ENCODE results near the gene EVX2. TPM values are rescaled to one million over a fixed set of nuclear protein-coding genes. Genes with fewer than 3 reads are reported as not detected.
A peak's percentile ranks its signal among the peaks of the same experiment; 100 is the strongest.

Gene EVX2
- total RNA-seq, 3 donors from 2014 or later = not detected

DNA sequence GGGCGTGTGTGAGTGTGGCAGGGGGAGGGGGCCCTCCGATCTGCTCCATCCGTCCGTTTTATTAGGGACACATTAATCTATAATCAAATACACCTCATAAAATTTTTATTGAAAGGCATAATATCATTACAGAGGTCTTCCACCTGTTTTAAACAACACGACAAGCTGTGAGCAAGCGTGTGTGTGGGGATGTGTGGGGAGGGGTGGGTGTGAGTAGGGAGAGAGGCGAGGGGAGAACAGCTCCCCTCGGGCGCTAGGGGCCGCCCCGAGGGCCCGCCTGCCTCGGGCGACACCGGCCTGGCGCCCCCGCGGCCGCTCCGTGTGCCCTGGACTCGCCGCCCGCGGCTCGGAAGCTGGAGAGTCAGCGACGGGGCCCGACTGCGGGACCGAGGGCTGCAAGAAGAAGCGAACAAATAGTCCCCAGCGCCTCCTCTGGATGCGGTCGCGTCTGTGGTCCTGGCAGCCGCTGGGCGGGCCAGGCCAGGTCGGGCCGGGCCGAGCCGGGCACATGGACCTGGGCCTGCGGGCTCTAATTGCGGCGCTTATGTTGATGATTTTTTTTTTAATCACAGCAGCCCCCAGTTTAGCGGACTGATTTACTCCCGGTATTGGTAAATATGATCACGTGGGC, 38.4 kb upstream of the EVX2 start:
- intact Hi-C loops (cut with DNase I; ENCODE audit: low total_unique reads) = no loop called here

DNA sequence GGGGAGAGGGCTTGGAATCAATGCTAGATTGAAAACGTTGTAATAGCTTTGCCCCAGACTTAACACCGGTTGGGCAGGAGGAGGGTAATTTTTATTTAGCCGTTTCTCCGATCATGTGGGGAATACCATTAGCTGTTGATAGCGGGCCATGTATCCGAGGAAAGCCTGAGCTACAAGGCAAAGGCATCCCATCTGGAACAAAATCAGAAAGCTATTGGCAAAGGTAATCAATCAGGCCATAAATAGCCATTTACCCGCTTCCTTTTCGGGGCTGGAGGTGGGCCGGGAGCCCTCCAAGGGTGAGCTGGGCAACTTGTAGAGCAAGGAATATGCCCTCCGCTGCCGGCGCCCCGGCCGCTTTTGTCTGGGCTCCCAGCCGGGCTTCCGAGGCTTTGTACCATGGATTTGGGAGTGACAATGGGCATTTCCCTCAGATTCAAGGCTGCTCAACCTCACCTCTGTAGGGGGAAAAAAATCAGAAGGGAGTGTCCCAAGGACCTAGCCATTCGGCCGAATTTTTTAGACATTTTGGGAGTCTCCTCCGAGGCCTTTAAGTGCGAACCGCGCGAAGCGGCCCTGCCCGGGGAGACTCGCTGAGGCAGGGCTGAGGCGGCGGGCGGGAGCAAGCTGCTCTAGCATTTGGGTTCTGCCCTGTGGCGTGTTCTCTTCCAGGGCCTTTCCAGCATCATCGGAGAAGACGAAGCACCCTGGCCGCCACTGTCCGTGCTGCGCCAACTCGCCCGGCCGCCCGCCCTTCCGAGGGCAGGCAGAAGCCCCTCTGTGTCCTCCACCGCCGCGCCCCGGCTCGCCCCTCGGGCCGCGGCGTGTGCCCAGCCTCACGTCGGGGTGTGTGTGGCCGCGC, 37.7 kb upstream of the EVX2 start:
- Histone ChIP-seq H3K27ac (peak overlapping the region; percentile 61 to 89), H3K9me3 (no peaks in the 10 kb centered on the region), H3K4me3 (peak overlapping the region; percentile 54 to 64 (median 62)), H3K36me3 (no peaks in the 10 kb centered on the region), H3K4me1 (no peaks in the 10 kb centered on the region), H3K27me3 (peaks cover 4 to 99% of the 10 kb centered on the region in 2 donors)
- TF ChIP-seq, protein P1, sequence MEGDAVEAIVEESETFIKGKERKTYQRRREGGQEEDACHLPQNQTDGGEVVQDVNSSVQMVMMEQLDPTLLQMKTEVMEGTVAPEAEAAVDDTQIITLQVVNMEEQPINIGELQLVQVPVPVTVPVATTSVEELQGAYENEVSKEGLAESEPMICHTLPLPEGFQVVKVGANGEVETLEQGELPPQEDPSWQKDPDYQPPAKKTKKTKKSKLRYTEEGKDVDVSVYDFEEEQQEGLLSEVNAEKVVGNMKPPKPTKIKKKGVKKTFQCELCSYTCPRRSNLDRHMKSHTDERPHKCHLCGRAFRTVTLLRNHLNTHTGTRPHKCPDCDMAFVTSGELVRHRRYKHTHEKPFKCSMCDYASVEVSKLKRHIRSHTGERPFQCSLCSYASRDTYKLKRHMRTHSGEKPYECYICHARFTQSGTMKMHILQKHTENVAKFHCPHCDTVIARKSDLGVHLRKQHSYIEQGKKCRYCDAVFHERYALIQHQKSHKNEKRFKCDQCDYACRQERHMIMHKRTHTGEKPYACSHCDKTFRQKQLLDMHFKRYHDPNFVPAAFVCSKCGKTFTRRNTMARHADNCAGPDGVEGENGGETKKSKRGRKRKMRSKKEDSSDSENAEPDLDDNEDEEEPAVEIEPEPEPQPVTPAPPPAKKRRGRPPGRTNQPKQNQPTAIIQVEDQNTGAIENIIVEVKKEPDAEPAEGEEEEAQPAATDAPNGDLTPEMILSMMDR (IDR thresholded peaks at IDR 0.05) = no peak
- TF ChIP-seq POLR2A (IDR thresholded peaks at IDR 0.05) (no peak), POLR2AphosphoS5 (IDR thresholded peaks at IDR 0.05) (no peak)
- DNase-seq (ENCODE audit: low spot score in 2 of 2) = no peak
- intact Hi-C loops (cut with DNase I; ENCODE audit: low total_unique reads) = no loop called here

More for the DNA sequence above, 38.4 kb upstream of the EVX2 start:
- TF ChIP-seq, protein P1 (IDR thresholded peaks at IDR 0.05) = no peak
- TF ChIP-seq POLR2A (IDR thresholded peaks at IDR 0.05) (no peak), POLR2AphosphoS5 (IDR thresholded peaks at IDR 0.05) (no peak)
- H3K9me3 ChIP-seq = no peaks in the 10 kb centered on the region
- peaks cover 4 to 93% of the 10 kb centered on the region in 2 donors for H3K27me3 ChIP-seq
- DNase-seq (ENCODE audit: low spot score in 2 of 2) = no peak
- H3K27ac ChIP-seq = peak overlapping the region; percentile 61 to 89
- no peaks in the 10 kb centered on the region for H3K4me1 ChIP-seq
- no peaks in the 10 kb centered on the region for H3K36me3 ChIP-seq
- peak overlapping the region; percentile 54 to 64 (median 62) for H3K4me3 ChIP-seq

DNA sequence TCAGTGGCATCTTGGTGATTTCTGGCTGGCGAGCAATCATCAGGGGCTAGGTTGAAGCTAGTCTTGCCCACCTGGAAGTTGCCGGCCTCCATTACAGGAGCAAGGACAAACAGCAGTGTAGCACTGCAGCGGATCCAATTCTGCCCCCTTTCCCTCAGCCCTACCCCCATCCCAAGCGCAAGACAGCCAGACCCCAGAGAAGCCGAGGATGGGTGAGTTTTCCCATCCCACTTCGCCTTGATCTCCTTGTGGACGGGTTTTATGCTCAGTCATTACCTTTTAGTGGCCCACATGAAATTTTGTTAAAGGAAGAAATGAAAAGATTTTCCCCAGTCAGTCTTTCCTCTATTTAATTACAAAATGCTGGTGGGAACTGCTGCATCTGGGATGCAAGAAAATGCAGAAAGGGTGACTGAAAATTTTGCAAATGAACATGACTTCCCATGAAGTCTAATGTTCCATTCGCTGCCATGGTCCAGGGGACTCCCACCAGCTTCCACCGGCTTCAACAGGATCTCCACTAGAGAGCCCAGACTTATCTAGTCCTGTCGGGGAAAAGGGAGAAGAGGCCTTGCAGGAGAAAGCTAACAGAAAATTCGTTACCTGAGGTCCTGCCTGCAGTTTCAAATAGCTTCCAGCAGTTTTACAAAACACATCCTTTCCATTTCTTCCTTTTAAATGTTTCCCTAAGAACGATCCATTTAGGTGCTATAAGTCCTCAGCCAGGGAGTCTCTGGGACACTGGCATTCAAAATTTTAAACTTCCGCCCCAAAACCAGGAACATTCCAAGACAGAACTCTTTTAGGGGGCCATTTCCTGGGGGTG, 36.8 kb upstream of the EVX2 start:
- Histone ChIP-seq H3K9me3 (no peaks in the 10 kb centered on the region), H3K27me3 (peaks cover 9 to 100% of the 10 kb centered on the region in 2 donors), H3K27ac (peak overlapping the region; percentile 61 to 89), H3K4me1 (no peaks in the 10 kb centered on the region), H3K4me3 (peak overlapping the region in 2 of 3 donors; percentile 54 to 62), H3K36me3 (no peaks in the 10 kb centered on the region)
- intact Hi-C loops (cut with DNase I; ENCODE audit: low total_unique reads) = no loop called here
- no peak for TF ChIP-seq POLR2AphosphoS5 (IDR thresholded peaks at IDR 0.05)
- TF ChIP-seq, protein P1 (IDR thresholded peaks at IDR 0.05) = no peak
- TF ChIP-seq POLR2A (IDR thresholded peaks at IDR 0.05) = no peak
- DNase-seq (ENCODE audit: low spot score in 2 of 2) = no peak

DNA sequence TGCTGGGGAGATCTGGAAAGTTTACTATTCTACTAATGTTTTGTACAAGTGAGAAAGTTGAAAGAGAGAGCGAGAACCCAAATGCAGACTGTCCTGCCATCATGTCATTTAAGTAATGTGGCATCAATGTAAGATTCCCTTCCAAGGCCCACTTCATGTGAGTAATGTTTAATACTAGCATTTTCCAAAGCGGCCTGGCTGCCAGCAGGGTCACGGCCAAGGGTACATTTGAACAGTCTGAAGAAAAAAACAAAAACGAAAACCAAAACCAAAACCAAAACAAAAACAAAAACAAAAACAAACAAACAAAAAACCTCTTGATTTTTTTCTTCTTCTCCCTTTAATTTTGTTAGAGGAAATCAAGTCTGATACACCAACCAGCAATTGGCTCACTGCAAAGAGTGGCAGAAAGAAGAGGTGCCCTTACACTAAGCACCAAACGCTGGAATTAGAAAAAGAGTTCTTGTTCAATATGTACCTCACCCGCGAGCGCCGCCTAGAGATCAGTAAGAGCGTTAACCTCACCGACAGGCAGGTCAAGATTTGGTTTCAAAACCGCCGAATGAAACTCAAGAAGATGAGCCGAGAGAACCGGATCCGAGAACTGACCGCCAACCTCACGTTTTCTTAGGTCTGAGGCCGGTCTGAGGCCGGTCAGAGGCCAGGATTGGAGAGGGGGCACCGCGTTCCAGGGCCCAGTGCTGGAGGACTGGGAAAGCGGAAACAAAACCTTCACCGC, 35.0 kb upstream of the EVX2 start:
- peak overlapping the region in 1 of 2 donors; percentile 75 for H3K27ac ChIP-seq
- intact Hi-C loops (cut with DNase I; ENCODE audit: low total_unique reads) = no loop called here

More for the DNA sequence above, 35.0 kb upstream of the EVX2 start:
- peak overlapping the region; percentile 15 to 62 (median 36) for H3K4me3 ChIP-seq
- DNase-seq (ENCODE audit: low spot score in 2 of 2) = peak in 1 of 2 donors; percentile 46
- no peaks in the 10 kb centered on the region for H3K4me1 ChIP-seq
- H3K27me3 ChIP-seq = peaks cover 9 to 100% of the 10 kb centered on the region in 2 donors
- H3K36me3 ChIP-seq = no peaks in the 10 kb centered on the region
- H3K9me3 ChIP-seq = no peaks in the 10 kb centered on the region
- TF ChIP-seq POLR2AphosphoS5 (IDR thresholded peaks at IDR 0.05) = no peak
- TF ChIP-seq, protein P1 (IDR thresholded peaks at IDR 0.05) = no peak
- TF ChIP-seq POLR2A (IDR thresholded peaks at IDR 0.05) = no peak

All from breast epithelium (tissue), 4 donors.